ENCODE measurements around the gene TBC1D22A. TPM values are rescaled to one million over a fixed set of nuclear protein-coding genes. Genes with fewer than 3 reads are reported as not detected.

TBC1D22A gene
- total and polyA plus RNA-seq, 10 of the 15 experiments (the other 5 are each of a cell fraction or from before 2014, with no cell fraction given), result 0.63 to 44.7 (median 27.4) TPM

DNA sequence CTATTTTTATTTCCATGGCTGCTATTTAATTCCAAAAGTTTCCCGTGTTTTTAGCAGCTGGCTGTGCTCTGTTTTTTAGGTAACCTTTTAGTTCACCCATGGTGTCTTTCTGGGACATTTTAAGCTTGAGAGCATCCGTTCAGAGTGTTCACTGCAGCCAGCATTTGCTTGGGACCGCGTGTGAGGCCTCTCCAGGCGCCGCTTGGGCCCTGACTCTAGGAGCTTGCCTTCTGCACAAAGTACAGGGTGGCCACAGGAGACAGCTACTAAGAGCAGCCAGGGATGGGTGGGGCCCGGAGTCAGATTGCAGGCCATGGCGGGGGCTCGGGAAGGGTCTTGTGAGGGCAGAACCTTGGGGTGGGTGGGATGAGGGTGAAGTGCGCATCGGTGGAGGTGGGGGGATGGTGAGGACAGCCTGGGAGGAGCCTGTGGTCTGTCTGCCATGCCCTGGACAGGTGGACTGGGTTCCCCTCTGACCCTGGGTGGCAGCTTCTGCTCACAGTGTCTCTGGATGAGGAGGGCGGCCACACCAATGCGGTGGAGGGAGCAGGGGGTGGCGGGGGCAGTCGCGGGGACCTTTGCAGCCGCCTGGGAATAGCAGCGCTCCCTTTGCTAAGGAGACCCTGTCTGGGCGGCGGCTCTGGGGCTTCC lies 288.1 kb downstream of the TBC1D22A start:
- no peaks in the 10 kb centered on the region for H4K20me1 ChIP-seq (ENCODE audit: control insufficient read depth, insufficient read depth)
- TF ChIP-seq ZNF207 (IDR thresholded peaks at IDR 0.05; ENCODE audit: borderline replicate concordance) (no peak), ZBED1 (IDR thresholded peaks at IDR 0.05; ENCODE audit: borderline replicate concordance) (no peak), EZH2 (IDR thresholded peaks at IDR 0.05; ENCODE audit: borderline replicate concordance, control insufficient read depth, low read depth, low read length) (no peak), ZNF384 (IDR thresholded peaks at IDR 0.05; ENCODE audit: borderline replicate concordance, low read depth, low read length) (no peak), POLR2A (IDR thresholded peaks at IDR 0.05; ENCODE audit: low read depth, low read length) (no peak), CHD1 (IDR thresholded peaks at IDR 0.05; ENCODE audit: low read depth, low read length) (no peak), CBX3 (IDR thresholded peaks at IDR 0.05; ENCODE audit: borderline replicate concordance, low read depth) (no peak), IKZF2 (IDR thresholded peaks at IDR 0.05) (no peak), MEF2A (IDR thresholded peaks at IDR 0.05; ENCODE audit: insufficient read depth, low read depth, low read length) (no peak)
- TF ChIP-seq, protein P1, sequence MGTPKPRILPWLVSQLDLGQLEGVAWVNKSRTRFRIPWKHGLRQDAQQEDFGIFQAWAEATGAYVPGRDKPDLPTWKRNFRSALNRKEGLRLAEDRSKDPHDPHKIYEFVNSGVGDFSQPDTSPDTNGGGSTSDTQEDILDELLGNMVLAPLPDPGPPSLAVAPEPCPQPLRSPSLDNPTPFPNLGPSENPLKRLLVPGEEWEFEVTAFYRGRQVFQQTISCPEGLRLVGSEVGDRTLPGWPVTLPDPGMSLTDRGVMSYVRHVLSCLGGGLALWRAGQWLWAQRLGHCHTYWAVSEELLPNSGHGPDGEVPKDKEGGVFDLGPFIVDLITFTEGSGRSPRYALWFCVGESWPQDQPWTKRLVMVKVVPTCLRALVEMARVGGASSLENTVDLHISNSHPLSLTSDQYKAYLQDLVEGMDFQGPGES (IDR thresholded peaks at IDR 0.05), result no peak
- TF ChIP-seq, protein P2, sequence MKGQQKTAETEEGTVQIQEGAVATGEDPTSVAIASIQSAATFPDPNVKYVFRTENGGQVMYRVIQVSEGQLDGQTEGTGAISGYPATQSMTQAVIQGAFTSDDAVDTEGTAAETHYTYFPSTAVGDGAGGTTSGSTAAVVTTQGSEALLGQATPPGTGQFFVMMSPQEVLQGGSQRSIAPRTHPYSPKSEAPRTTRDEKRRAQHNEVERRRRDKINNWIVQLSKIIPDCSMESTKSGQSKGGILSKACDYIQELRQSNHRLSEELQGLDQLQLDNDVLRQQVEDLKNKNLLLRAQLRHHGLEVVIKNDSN (IDR thresholded peaks at IDR 0.05; ENCODE audit: borderline replicate concordance, extremely low read length, insufficient read depth, low read depth, low read length), result no peak
- TF ChIP-seq, protein P3, sequence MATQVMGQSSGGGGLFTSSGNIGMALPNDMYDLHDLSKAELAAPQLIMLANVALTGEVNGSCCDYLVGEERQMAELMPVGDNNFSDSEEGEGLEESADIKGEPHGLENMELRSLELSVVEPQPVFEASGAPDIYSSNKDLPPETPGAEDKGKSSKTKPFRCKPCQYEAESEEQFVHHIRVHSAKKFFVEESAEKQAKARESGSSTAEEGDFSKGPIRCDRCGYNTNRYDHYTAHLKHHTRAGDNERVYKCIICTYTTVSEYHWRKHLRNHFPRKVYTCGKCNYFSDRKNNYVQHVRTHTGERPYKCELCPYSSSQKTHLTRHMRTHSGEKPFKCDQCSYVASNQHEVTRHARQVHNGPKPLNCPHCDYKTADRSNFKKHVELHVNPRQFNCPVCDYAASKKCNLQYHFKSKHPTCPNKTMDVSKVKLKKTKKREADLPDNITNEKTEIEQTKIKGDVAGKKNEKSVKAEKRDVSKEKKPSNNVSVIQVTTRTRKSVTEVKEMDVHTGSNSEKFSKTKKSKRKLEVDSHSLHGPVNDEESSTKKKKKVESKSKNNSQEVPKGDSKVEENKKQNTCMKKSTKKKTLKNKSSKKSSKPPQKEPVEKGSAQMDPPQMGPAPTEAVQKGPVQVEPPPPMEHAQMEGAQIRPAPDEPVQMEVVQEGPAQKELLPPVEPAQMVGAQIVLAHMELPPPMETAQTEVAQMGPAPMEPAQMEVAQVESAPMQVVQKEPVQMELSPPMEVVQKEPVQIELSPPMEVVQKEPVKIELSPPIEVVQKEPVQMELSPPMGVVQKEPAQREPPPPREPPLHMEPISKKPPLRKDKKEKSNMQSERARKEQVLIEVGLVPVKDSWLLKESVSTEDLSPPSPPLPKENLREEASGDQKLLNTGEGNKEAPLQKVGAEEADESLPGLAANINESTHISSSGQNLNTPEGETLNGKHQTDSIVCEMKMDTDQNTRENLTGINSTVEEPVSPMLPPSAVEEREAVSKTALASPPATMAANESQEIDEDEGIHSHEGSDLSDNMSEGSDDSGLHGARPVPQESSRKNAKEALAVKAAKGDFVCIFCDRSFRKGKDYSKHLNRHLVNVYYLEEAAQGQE (IDR thresholded peaks at IDR 0.05; ENCODE audit: low read depth, low read length), result no peak
- BruUV-seq (replicated peaks), result no TSS peak
- no peak for ATAC-seq
- RAD21 ChIA-PET (ENCODE audit: unreplicated experiment), result no interaction called here
- no peak overlapping the region for H3K27ac ChIP-seq (ENCODE audit: control insufficient read depth, insufficient read depth)
- H3K36me3 ChIP-seq (ENCODE audit: control insufficient read depth in 2 of 2, insufficient read depth in 2 of 2, low read length in 1 of 2), result peaks cover 0 to 4% of the 10 kb centered on the region in 2 experiments; a peak in 3 of 4 replicates
- no peak overlapping the region for H3K4me2 ChIP-seq (ENCODE audit: control insufficient read depth, insufficient read depth)
- no peaks in the 10 kb centered on the region for H3K9me3 ChIP-seq (replicated peaks; ENCODE audit: control insufficient read depth, insufficient read depth, low read length)
- H3K4me3 ChIP-seq, result no peak overlapping the region
- WGBS (ENCODE audit: insufficient coverage, insufficient replicate concordance, low lambda C conversion rate, missing lambda C conversion rate), result 75% methylated on average over 15 of the region's 20 CpGs
- intact Hi-C loops (cut with micrococcal nuclease; ENCODE audit: unreplicated experiment) (no loop called here), in situ Hi-C loops (cut with MboI) (no loop called here)
- no peaks in the 10 kb centered on the region for H3K27me3 ChIP-seq (replicated peaks in 1 of 2; ENCODE audit: control insufficient read depth in 2 of 2, insufficient read depth in 2 of 2, low read length in 1 of 2)
- SMC1A ChIA-PET (ENCODE audit: uncharacterized antibody, unreplicated experiment), result no interaction called here
- no peak overlapping the region for H3K9ac ChIP-seq (ENCODE audit: control insufficient read depth, insufficient read depth, low read length)
- CTCF ChIA-PET, result no interaction called here
- DNase-seq (ENCODE audit: low read depth, low spot score), result no peak
- H2AFZ ChIP-seq (ENCODE audit: control insufficient read depth, low read depth, low read length), result no peak overlapping the region
- FAIRE-seq, result no peak
- POLR2A ChIA-PET, result no interaction called here
- H3K4me1 ChIP-seq (ENCODE audit: control insufficient read depth, insufficient read depth, low read length), result peaks cover 15% of the 10 kb centered on the region
- no peaks in the 10 kb centered on the region for H3K79me2 ChIP-seq (ENCODE audit: control insufficient read depth, insufficient read depth, low read length)

Measured in GM12878 (cell line).